ENCODE measurements around the gene SSH3. TPM values are rescaled to one million over a fixed set of nuclear protein-coding genes. Genes with fewer than 3 reads are reported as not detected.

Gene SSH3
- total and polyA plus RNA-seq, 2 of the 4 experiments (the other 2 are of a cell fraction) = 7.3 to 26.7 TPM

DNA sequence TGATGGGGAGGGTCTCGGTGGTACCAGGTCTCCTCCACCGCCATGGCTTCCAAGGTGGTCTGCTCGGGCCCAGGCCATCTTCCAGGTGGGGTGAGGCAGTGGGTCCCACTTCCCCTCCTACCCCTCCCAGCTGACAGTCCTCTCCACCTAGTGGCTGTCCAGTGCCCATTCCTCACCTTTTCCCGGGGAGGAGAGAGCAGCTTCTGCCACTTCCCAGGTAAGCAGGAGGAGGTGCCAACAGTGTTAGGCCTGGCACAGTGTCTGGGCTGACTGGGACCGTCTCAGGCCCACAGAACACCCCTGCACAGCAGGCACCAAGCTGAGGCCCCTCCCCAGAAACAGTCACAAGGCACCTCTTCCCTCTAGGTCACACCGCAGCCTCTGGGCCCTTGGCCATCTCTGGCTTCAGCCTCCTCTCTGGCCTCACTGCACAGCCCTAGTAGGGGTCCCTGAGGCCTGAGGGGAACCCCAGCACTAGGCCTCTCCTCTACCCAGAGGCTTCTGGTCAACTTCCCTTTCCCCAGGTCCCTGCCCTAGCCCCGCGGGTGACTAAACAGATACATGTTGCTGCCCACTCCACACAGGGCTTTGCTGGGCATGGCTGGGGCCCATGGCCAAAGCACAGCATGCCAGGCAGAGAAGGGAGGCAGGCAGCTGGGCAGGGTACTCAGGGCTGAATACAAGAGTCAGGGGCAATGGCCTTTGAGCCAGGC is 16.6 kb upstream of the SSH3 start:
- Histone ChIP-seq H3K18ac (ENCODE audit: low read depth, low read length) (no peak overlapping the region), H3K4me1 (ENCODE audit: control insufficient read depth, insufficient read depth, low read length) (peaks cover 15% of the 10 kb centered on the region), H4K5ac (ENCODE audit: low read depth, low read length) (no peak overlapping the region), H4K8ac (ENCODE audit: low read depth in 2 of 2, low read length in 2 of 2) (peak overlapping the region in 1 of 2 experiments; percentile 100; a peak in 1 of 4 replicates), H3K23ac (ENCODE audit: low read depth, low read length) (no peak overlapping the region), H3K36me3 (ENCODE audit: control insufficient read depth, insufficient read depth, low read length) (peaks cover 57% of the 10 kb centered on the region), H3K9me3 (ENCODE audit: control insufficient read depth, insufficient read depth, low read length) (no peaks in the 10 kb centered on the region), H3K4me2 (ENCODE audit: low read depth, low read length) (no peak overlapping the region), H2BK15ac (ENCODE audit: low read depth, low read length) (no peak overlapping the region), H2AK9ac (replicated peaks; ENCODE audit: low read depth, low read length, poor library complexity) (peak overlapping the region; percentile 76), H3K4ac (ENCODE audit: low read depth, low read length) (no peak overlapping the region; the same call in 1 of the 2 replicates), H4K20me1 (ENCODE audit: insufficient read depth, low read length) (peaks cover 3% of the 10 kb centered on the region; the same call in 1 of the 2 replicates), H3K9me1 (ENCODE audit: insufficient read depth, low read length) (peaks cover 19% of the 10 kb centered on the region; the same call in 1 of the 2 replicates), H3K4me3 (ENCODE audit: insufficient read depth, low read depth, low read length) (no peak overlapping the region), H4K91ac (ENCODE audit: insufficient read depth, low read depth, low read length) (no peak overlapping the region), H3K79me1 (ENCODE audit: low read depth in 1 of 2, low read length in 2 of 2) (peaks cover 10 to 43% of the 10 kb centered on the region in 2 experiments; a peak in 3 of 4 replicates), H3K14ac (replicated peaks; ENCODE audit: low read depth, low read length) (no peak overlapping the region), H2AK5ac (ENCODE audit: low read depth, low read length) (peak overlapping the region; percentile 99), H2BK120ac (ENCODE audit: low read depth, low read length) (no peak overlapping the region), H2BK5ac (ENCODE audit: low read depth, low read length, poor library complexity, severe bottlenecking) (no peak overlapping the region), H3K56ac (ENCODE audit: extremely low read depth, insufficient read depth, low read length) (no peak overlapping the region), H2AFZ (replicated peaks; ENCODE audit: low read length, poor library complexity) (no peak overlapping the region), H3K27me3 (ENCODE audit: control insufficient read depth, insufficient read depth, low read length) (no peaks in the 10 kb centered on the region), H2BK20ac (ENCODE audit: low read depth, low read length) (no peak overlapping the region), H3K27ac (ENCODE audit: insufficient read depth, low read length) (no peak overlapping the region), H3K9ac (ENCODE audit: low read depth, low read length) (no peak overlapping the region)
- dilution Hi-C loops (cut with HindIII; ENCODE audit: low sequenced_read_pairs, unreplicated experiment) = no loop called here
- BruUV-seq (replicated peaks) = no TSS peak
- in situ Hi-C loops (cut with MboI; ENCODE audit: low sequenced_read_pairs) = no loop called here
- no peak for TF ChIP-seq CHD1 (IDR thresholded peaks at IDR 0.05; ENCODE audit: low read depth, low read length)
- no peak for TF ChIP-seq NFE2L2 (IDR thresholded peaks at IDR 0.05; ENCODE audit: low read depth, low read length)
- no peak for TF ChIP-seq RFX5 (IDR thresholded peaks at IDR 0.05; ENCODE audit: low read depth, low read length)
- no peak for TF ChIP-seq BHLHE40 (IDR thresholded peaks at IDR 0.05; ENCODE audit: low read depth, low read length)
- TF ChIP-seq FOS (IDR thresholded peaks at IDR 0.05; ENCODE audit: low read depth, low read length) = no peak
- TF ChIP-seq RAD21 (IDR thresholded peaks at IDR 0.05; ENCODE audit: low read length) = no peak
- no peak for TF ChIP-seq CEBPB (IDR thresholded peaks at IDR 0.05; ENCODE audit: low read depth, low read length)
- TF ChIP-seq, protein P1, sequence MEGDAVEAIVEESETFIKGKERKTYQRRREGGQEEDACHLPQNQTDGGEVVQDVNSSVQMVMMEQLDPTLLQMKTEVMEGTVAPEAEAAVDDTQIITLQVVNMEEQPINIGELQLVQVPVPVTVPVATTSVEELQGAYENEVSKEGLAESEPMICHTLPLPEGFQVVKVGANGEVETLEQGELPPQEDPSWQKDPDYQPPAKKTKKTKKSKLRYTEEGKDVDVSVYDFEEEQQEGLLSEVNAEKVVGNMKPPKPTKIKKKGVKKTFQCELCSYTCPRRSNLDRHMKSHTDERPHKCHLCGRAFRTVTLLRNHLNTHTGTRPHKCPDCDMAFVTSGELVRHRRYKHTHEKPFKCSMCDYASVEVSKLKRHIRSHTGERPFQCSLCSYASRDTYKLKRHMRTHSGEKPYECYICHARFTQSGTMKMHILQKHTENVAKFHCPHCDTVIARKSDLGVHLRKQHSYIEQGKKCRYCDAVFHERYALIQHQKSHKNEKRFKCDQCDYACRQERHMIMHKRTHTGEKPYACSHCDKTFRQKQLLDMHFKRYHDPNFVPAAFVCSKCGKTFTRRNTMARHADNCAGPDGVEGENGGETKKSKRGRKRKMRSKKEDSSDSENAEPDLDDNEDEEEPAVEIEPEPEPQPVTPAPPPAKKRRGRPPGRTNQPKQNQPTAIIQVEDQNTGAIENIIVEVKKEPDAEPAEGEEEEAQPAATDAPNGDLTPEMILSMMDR (conservative IDR thresholded peaks at IDR 0.05; ENCODE audit: low read depth, low read length) = no peak
- no peak for TF ChIP-seq RCOR1 (IDR thresholded peaks at IDR 0.05; ENCODE audit: insufficient replicate concordance, low read length)
- no peak for TF ChIP-seq MAFK (IDR thresholded peaks at IDR 0.05; ENCODE audit: low read depth, low read length)
- no peak for TF ChIP-seq SMC3 (IDR thresholded peaks at IDR 0.05; ENCODE audit: low read depth, low read length)
- TF ChIP-seq POLR2A (IDR thresholded peaks at IDR 0.05; ENCODE audit: low read depth, low read length) = no peak
- TF ChIP-seq, protein P2, sequence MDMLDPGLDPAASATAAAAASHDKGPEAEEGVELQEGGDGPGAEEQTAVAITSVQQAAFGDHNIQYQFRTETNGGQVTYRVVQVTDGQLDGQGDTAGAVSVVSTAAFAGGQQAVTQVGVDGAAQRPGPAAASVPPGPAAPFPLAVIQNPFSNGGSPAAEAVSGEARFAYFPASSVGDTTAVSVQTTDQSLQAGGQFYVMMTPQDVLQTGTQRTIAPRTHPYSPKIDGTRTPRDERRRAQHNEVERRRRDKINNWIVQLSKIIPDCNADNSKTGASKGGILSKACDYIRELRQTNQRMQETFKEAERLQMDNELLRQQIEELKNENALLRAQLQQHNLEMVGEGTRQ (IDR thresholded peaks at IDR 0.05; ENCODE audit: low read depth, low read length) = no peak
- DNase-seq (no peak), ATAC-seq (ENCODE audit: low read depth) (no peak)
- intact Hi-C loops (cut with micrococcal nuclease) = no loop called here
- CTCF ChIA-PET = no interaction called here
- POLR2A ChIA-PET (ENCODE audit: unreplicated experiment) = no interaction called here
- 94% methylated on average over 3 of the region's 8 CpGs; no CpG with 5 or more reads in 1 of the 2 experiments for WGBS, 2 experiments (ENCODE audit: extremely low coverage in 2 of 2, insufficient read length in 1 of 2)
